ENCODE data around the gene RASGEF1C.

RASGEF1C gene

DNA sequence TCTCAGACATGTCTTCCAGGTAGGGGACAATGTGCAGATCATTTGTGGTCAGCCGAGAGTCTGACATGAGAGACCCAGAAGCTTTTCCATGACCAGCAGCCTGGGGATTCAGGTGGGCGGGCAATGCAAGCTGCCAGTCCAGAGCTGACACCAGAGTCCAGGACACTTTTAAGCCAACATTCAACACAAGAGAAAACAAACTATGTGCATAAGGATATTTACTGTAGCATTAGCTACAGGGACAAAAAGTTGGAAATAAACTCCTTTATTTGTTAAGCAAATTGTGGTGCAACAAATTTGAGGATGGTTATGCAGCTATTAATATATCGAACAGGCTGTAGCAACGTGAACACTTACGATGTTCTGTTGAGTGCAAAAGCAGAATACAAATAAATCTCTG is 127.5 kb downstream of the RASGEF1C start:
- no peak for DNase-seq (ENCODE audit: low spot score)

DNA sequence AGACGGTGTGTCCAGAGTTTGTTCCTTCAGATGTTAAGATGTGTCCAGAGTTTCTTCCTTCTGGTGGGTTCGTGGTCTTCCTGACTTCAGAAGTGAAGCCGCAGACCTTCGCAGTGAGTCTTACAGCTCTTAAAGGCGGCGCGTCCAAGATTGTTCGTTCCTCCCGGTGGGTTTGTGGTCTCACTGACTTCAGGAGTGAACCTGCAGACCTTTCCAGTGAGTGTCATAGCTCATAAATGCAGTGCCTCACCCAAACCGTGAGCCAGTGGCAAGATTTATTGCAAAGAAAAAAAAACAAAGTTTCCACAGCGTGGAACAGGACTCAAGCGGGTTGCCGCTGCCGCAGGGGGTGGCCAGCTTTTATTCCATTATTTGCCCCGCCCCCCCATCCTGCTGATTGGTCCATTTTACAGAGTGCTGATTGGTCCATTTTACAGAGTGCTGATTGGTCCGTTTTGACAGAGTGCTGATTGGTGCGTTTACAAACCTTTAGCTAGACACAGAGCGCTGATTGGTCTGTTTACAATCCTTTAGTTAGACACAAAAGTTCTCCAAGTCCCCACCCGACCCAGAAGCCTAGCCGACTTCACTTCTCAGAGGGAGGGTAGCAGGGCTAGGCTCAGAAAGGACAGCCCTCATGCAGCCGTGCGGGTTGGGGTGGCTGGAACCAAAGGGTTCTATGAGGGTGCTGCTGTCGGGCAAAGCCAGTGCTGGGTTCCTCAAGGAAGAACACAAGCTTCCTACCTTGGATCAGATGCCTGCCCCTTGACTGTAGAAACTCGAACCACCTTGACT is 128.3 kb downstream of the RASGEF1C start:
- DNase-seq (ENCODE audit: low spot score), result no peak

DNA sequence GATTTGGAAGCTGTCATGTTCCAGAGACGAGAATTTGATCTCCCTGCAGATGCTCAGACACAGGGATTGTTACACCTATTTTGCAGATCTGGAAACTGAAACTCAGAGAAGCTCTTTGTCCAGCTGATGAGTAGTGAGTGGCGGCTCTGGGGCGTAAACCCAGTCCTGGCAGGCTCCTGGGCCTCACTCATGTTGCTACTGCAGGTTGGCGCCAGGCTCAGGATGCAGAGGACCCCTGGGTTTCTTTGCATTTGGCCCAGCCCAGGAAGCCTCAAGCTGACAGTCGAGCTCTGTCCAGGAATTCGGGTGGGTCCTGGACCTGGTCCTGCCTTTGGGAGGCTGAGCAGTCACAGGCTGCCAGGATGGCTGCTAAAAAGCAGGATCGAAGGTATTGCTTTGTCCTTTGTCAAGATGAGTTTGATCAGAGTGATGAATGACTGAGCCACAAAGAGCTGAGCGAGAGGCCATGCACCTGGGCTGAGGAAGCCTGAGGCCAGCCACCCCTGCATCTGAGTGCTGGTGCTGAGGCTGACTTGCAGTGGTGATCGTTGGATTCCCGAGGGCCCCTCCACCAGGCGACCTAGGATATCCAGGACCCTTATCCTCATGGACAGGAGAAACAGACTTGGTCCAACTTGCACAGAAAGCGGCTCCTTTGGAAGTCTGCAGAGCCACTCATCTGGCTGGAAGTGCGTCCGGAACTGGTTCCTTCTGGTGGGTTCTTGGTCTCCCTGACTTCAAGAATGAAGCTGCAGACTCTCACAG is 129.1 kb downstream of the RASGEF1C start:
- no peak for DNase-seq (ENCODE audit: low spot score)

DNA sequence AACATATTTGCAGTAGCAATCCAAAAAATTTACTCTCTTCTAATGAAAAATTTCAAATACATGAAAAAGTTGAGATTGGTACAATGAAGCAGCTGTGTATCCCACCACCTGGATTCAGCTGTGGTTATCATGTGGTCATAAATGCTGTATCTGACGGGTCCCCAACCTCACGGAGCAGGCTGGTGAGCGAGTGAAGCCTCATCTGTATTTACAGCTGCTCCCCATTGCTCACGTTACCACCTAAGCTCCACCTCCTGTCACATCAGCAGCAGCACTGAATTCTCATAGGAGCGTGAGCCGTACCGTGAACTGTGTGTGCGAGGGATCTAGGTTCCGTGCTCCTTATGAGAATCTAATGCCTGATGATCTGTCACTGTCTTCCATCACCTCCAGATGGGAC is 130.7 kb downstream of the RASGEF1C start:
- no peak for DNase-seq (ENCODE audit: low spot score)

DNA sequence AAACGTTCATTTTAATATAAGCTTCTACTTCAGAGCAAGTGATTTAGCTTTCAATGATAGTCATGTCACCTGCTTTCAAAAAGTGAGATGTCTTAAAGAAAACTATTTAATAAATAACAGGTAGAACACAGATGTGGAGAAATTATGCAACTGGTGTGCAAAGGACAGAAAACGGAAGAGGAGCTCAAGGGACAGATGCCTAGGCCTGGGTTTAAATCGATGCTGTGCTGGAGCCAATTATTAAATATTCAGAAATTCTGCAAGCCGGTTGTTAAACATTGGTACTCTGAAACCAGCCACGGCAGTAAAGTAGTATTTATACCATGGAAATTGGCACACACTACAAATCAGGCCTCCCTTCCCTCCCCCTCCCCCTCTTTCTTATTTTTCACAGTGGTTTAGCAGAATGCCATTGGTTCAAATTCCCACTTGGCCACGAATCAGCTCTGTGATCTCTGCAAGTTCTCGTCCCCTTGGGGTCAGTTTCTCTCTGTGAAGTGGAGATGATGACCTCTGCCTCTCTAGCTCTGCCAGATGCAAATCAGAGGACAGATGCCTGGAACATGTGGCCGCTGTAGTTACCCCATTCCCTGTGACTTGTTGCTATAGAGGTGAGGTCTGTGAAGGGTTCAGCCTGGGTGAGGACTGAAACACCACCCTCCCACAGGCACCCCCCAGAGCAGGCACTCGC is 131.3 kb downstream of the RASGEF1C start:
- no peak for DNase-seq (ENCODE audit: low spot score)

DNA sequence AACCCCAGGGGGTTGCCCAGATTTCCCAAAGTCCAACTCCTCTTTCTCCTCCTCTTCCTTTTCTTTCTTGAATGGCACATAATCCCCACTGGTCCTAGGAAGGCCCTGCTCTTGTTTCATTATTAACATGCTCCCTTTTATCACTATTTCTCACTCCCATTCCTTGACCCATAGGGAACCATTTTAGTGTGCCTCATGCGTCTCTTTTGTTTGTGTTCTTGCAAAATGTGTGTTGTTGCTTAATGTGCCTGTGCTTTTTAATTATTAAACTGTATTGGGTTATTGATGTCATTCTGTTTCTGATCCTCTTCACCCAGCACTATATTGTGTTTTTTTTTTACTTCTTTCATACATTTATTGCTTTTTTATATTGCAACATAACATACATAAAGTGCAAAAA is 133.3 kb downstream of the RASGEF1C start:
- DNase-seq (ENCODE audit: low spot score), result no peak

DNA sequence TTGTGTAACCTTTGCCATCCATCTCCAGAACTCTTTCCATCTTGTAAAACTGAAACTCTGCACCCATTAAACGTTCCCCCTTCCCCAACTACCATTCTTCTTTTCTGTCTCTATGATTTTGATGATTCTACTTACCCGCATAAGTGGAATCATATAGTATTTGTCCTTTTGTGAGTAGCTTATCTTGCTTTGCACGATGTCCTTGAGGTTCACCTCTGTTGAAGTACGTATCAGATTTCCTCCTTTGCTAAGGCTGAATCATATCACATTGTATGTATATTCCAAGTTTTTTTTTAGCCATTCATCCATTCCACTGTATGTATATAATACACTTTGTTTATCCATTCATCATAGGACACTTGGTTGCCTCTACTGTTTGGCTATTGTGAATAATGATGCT is 134.5 kb downstream of the RASGEF1C start:
- DNase-seq (ENCODE audit: low spot score), result no peak

DNA sequence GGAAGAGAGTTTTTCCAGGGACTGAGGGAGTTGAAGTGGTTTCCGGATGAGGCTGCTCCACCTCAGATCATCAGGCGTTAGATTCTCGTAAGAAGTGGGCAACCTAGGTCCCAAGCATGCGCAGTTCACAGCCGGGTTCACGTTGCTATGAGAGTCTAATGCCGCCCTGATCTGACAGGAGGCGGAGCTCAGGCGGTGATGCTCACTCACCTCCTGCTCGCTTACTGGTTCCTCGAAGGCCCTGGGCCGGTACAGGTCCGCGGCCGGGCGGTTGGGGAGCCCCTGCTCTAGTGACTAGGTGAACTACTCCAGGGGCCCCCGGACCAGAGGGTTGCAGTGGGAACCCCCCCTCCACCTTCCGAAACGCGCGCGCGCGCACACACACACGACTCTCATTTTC is 136.5 kb downstream of the RASGEF1C start:
- no peak for DNase-seq (ENCODE audit: low spot score)

DNA sequence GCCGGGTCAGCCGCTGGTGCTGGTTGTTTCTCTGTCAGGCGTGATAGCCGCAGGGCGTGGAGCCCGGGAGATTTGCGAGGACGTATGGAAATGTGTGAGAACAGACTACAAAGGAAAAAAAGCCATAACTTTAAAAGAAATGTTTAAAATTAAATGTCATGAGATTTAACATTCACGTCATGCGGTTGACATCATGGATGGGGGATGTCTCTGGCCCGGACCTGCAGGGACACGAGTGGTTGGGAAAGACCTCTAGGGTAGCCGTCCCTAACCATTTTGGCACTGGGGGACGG is 136.8 kb downstream of the RASGEF1C start:
- no peak for DNase-seq (ENCODE audit: low spot score)

DNA sequence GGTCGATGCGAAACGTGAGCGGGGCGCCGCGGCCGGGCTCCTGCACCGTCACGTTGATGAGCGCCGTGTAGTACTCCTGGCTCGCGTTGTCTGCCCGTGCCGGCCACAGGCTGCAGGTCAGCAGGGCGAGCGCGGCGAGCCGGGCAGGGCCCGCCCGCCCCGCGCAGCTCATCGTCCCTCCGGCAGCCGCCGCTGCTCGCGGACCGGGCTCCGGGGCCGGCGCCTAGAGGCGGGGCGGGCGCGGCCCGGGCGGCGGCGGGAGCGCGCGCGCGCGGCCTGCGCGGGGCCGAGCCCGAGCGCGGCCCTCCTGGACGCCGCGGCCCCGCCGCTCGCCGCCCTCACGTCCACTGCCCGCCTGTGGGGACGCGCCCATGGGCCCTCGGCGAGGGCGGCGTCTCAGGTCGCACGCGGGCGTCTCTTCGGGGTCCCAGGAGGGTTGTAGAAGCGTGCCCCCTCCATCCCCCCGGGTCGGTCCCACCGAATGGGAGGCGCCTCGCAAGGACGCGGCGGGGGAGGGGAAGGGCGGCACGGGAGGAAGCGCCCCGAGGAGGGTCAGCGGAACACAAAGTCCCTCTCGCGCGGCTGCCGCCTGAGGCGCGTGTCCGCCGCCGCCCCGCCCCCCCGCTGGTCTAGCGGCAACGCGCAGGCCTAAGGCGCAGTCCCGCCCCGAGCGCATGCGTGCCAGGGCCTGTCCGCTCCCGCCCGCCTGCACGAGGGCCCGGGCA is 137.3 kb downstream of the RASGEF1C start, which contains the start of gene RNF130:
TSS of gene RNF130 (minus strand) at position 229 of the 725 bp plus-strand sequence. CDS start at position 172, 57 bp downstream.
- DNase-seq (ENCODE audit: low spot score), result peak; percentile 93

DNA sequence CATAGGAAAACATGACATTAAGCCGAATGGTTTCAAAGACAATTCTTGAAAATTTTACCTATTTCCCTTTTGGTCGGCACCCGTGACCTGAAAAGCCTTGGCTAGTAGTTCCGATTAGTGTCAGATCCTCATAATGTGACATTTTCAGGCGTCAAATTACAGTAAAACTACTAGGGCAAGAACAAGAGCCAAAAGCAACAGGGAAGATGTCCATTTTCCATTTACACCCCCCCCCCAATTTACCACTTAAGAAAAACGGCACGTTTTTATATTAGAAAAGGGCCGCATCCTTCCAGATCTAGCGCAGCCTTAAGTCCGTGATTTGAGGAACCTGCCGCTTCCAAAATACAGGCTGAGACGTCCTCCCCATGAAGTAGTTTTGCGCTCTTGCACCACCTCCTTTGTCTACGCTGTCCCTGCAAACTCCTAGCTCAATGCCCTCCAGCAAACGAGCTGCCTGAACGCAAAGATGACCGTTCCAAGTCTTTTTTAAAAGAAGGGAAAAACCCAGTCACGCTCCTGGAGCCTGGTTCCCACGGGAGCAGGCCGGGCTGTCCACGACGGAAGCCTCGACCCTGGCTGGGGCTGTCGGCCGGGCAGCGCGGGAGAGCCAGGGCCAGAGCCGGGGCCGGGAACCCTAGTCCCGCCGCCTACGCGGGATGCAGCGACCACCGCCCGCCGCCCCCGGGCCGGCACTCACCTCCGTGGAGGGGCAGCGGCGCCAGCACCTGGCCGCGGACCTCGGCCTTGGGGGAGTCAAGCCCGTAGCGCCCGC is 138.1 kb downstream of the RASGEF1C start:
- DNase-seq (ENCODE audit: low spot score), result peak; percentile 72

DNA sequence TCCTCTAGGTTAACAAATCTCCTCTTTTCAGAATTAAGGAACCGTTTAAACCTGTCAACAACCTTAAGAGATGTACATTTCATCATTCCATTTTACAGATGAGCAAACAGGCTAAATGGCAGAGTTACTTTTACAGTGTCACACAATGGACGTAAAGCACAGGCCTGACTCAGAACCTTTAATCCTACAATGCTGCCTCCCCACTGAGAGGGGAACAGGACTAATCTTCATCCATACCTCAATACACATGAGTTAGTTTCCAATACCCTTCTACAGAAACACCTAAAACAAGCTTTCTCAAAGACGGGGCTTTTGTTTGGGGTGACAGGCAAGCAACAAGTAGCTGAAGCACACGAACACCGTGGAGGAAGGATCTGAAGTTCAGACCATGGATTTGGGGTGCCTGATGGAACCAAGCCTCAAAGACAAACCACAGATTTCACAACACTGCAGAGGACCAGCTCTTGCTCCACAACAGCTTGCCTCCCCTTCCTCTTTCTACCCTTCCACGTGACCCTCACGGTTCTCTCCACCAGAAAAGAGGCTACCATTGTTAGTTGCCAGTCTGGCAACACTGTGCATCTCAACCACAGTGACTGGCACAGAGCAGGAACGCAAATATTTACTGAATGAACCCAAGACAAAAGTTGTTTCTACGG is 139.3 kb downstream of the RASGEF1C start:
- DNase-seq (ENCODE audit: low spot score), result peak; percentile 95

DNA sequence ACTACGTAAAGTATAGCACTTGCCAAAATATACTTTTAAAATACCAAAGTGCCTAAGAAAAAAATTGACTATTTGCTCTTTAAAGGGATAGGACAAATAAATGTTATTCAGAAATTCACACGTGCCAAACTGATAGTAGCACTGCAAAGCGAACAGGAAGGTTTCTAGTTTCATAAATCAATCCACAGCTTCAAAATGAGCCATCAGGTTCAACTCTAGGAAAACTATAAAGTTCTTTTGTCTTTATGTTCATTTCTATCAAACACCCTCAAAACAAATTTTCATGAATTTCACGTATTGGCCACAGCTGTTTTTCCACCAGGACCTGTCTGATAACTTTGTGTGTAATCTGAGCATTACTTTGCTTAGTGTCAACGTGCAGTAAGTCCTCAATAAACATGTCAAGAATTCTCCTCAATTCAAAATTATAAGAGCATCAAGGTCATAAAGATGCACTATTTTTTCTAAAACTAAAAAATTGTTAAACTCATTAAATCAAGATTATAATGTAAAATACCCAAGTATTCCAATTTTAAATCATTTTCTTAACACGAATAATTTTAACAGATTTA is 140.4 kb downstream of the RASGEF1C start:
- no peak for DNase-seq (ENCODE audit: low spot score)

DNA sequence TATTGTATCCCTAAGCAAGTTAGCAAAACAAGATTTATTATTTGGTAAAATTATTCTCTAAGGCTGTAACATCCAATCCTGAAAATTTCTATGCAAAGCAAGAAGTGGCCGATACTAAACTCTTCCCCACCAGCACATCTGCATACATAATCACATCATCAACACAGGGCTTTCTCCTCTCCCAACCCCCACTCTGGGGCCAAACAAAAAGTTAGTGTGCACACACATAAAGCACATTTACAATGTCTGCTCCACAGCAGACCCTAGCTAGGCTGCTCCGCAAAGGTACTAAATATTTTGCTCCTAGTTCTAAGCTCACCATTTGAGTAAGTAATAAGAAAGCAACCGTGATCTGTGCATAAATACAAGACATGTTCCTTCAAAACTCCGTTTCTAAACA is 141.0 kb downstream of the RASGEF1C start:
- DNase-seq (ENCODE audit: low spot score), result peak; percentile 87

DNA sequence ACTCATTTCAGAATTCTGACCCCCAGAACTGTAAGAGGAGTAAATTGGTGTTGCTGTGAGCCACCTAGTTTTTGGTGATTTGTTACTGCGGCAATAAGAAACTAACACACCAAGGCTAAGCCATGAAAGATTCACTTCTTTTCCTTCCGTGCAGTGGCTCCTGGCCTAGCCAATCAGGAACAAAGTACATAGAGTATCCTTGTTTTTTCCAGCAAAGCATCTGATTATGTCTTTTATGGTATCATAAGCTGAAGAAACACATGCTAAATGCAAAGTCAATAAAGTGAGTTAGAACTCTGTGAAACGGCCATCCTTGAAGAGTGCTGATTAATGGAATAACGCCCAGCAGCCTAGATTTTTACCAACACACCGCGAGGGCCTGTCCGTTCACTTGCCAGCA is 148.8 kb downstream of the RASGEF1C start:
- DNase-seq (ENCODE audit: low spot score), result no peak

DNA sequence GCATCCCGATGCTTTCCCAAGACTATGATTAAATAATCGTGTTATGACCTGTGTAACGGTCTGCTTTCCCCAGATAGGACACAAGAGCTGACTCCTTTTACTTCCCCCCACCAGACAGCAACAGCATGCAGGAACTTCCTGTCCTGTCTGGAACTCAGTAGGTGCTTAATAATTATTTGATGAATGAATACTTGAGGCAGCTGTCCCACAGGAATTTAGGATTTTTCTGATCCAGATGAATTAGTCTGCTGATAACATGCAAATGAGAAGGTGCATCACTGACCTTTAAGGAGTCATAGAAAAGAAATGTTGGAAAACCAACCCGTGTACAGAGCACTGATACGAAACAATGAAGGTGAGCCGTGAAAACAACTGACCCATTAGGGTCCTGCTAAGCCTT is 149.7 kb downstream of the RASGEF1C start:
- DNase-seq (ENCODE audit: low spot score), result no peak

DNA sequence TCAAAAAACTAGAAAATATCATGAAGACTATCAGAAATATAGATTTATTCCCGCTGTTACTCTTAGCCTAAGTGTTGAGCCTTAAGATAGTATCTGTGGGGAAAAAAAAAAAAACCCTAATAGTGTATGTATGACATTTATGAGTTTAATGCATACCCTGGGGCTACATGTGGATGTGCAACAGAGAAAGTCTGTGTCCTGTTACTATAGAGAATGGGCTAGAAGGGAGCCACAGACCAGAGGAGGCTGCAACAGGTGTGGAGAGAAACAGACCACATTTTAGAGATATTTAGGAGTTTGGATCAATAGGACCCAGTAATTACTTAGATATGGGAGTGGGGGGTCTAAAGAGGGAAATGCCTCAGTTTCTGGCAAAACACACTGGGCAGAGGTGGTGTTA is 152.9 kb downstream of the RASGEF1C start:
- DNase-seq (ENCODE audit: low spot score), result no peak

DNA sequence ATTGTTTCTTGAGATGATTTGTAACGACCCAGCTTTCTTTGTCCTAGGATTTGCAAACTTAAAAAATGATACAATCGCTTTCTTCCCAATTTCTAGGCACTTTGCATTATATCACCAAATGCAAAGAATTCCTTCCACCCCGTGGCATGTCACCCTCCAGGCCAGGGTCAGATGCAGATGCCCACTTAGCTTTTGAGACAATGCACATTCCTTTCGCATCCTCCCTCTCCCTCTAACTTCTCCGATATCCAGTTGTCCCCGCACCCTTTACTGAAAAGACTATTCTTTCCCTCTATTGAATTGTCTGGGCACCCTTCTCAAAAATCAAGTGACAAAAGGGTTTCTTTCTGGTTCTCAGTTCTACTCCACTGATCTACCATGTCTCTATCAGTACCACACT is 154.8 kb downstream of the RASGEF1C start:
- no peak for DNase-seq (ENCODE audit: low spot score)

DNA sequence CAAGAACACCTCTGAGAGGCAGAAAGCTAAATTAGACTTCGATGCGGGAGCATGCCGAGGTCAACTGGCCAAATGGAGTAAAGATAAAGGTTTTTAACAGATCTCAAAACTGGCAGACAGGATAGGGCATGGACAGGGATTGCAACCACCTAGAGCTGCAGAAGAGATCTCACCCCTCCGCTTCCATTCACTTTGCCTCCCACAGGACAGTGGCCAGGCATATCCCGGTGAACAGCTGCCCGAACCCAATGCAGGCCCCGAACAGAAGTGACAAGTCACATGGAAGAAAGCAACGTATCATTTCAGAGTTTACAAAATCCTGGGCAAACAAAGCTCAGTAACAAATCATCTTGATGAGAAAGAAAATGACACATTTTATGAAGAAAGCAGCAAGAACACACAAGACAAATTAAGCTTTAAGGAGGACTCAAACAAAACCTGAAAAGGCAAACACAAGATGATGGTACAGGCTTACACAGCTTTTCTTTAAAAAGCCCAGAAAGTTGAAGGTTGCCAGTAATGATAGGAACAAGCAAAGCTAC is 155.9 kb downstream of the RASGEF1C start:
- DNase-seq (ENCODE audit: low spot score), result no peak

DNA sequence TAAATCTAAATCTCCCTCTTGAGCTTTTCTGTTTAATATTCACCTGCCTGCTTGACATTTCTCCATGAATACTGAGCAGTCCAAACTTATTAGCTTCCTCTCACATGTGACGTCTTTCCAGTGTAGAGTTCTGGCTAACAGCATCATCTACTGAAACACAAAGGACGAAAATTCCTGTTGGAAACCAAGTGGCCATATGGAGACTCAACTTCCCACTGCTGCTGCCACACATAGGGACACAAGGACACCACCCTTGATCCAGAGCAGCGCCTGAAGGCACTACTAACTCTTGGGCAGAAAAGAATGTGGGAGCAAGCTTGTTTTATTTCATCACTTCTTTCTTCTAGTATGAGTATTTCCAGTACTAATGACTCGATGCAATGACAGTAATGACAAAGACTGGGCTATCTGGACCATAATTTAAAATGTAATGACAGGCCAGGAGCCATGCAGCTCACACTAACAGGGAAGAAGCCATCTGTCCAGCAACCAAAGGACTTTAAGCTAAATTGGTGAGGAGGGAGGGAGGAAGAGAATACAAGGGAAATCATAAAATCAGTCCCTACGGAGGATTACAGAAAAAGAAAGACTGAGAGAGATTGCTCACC is 156.7 kb downstream of the RASGEF1C start:
- DNase-seq (ENCODE audit: low spot score), result no peak
